A549 (cell line): ENCODE data around the gene ARHGEF6. TPM values are rescaled to one million over a fixed set of nuclear protein-coding genes. Genes with fewer than 3 reads are reported as not detected.

ENCODE experiments used
- ATAC-seq, 2 experiments: fragments of 200-7000 bp in 1 of 2; fragments of >200 bp in 1 of 2; cut with Nextera tagmentation in 1 of 2; cut with Tn5 transposase in 1 of 2; 3 replicates each; pipeline versions ENCODE4 v1.8.0 to v1.9.1; 2018 to 2020; ENCODE audit warnings: mild to moderate bottlenecking in 1 of 2, moderate library complexity in 1 of 2
- CTCF ChIA-PET: fragments of 300-600 bp; sonication (Branson Sonifier 250); formaldehyde crosslinking; extraction: SDS; loops from one replicate; lab custom pipeline; 2021; ENCODE audit warnings: antibody characterized with exemption, inconsistent platforms; lab: Yijun Ruan, JAX
- POLR2A ChIA-PET: fragments of 350-600 bp; formaldehyde crosslinking; extraction: SDS; loops from one replicate; lab custom pipeline; 2021; ENCODE audit warnings: antibody characterized with exemption, inconsistent platforms; lab: Yijun Ruan, JAX
- DNase-seq, 2 experiments: peaks; one replicate each; pipeline versions ENCODE4 v3.0.0 to v3.0.0-alpha.2; 2011 to 2016; ENCODE audit warnings: low read depth in 1 of 2, low spot score in 1 of 2
- FAIRE-seq: peaks from 2 replicates; lab custom pipeline; 2011; peaks lifted over from hg19 to GRCh38; lab: Jason Lieb, UNC
- H3K27ac ChIP-seq, 2 experiments: fragments of >200 bp; sonication (Bioruptor Twin); formaldehyde crosslinking; 3 replicates each; pipeline ENCODE4 v1.5.1; 2016 to 2017
- H3K4me1 ChIP-seq: fragments of >200 bp; sonication (Bioruptor Twin); formaldehyde crosslinking; 3 replicates; pipeline ENCODE4 v1.6.1; 2016
- H3K4me2 ChIP-seq: fragments of >200 bp; sonication (Bioruptor Twin); formaldehyde crosslinking; 3 replicates; pipeline ENCODE4 v1.6.1; 2016
- H3K4me3 ChIP-seq: fragments of >200 bp; sonication (Bioruptor Twin); formaldehyde crosslinking; 3 replicates; pipeline ENCODE4 v1.5.1; 2016
- H3K9me3 ChIP-seq: fragments of >200 bp; sonication (Bioruptor Twin); formaldehyde crosslinking; 3 replicates; pipeline ENCODE4 v1.6.1; 2016
- CBX8 ChIP-seq: fragments of 200-600 bp; sonication (generic); IDR thresholded peaks from 2 replicates; pipeline ENCODE4 v1.6.1; 2016
- CHD2 ChIP-seq: fragments of 150-350 bp; IDR thresholded peaks from 2 replicates; pipeline ENCODE4 v1.6.1; 2014; ENCODE audit warnings: low read length; ENCODE audit not compliant: partially characterized antibody
- CHD4 ChIP-seq: fragments of 200-600 bp; sonication (generic); IDR thresholded peaks from 2 replicates; pipeline ENCODE4 v1.6.1; 2016; ENCODE audit warnings: antibody characterized with exemption, mild to moderate bottlenecking, borderline replicate concordance
- E2F6 ChIP-seq: IDR thresholded peaks from 2 replicates; pipeline ENCODE4 v1.6.1; 2012; ENCODE audit warnings: low read depth, borderline replicate concordance
- EHMT2 ChIP-seq: fragments of 200-600 bp; sonication (generic); IDR thresholded peaks from 2 replicates; pipeline ENCODE4 v1.6.1; 2016; ENCODE audit warnings: antibody characterized with exemption, low read depth, mild to moderate bottlenecking, moderate library complexity
- FOSB ChIP-seq: fragments of 250-450 bp; sonication (Bioruptor Pico); IDR thresholded peaks from 2 replicates; pipeline ENCODE4 v1.5.0; 2020; ENCODE audit warnings: mild to moderate bottlenecking, moderate library complexity
- FOSL2 ChIP-seq, 2 experiments: fragments of 450-650 bp in 1 of 2; fragments of >200 bp in 1 of 2; sonication (Bioruptor Twin) in 1 of 2; formaldehyde crosslinking; IDR thresholded peaks; 2 replicates each; pipeline versions ENCODE4 v1.5.0 to v1.6.1; 2016 to 2020; ENCODE audit warnings: mild to moderate bottlenecking in 1 of 2, moderate library complexity in 1 of 2
- GATA3 ChIP-seq: IDR thresholded peaks from 2 replicates; pipeline ENCODE4 v1.6.1; 2012; ENCODE audit warnings: borderline replicate concordance
- HOXA7 ChIP-seq: fragments of 250-450 bp; sonication (Bioruptor Pico); IDR thresholded peaks from 2 replicates; pipeline ENCODE4 v1.5.0; 2020; ENCODE audit warnings: mild to moderate bottlenecking, moderate library complexity
- JUNB ChIP-seq: fragments of >200 bp; sonication (Bioruptor Twin); formaldehyde crosslinking; IDR thresholded peaks from 2 replicates; pipeline ENCODE4 v1.6.1; 2016
- MYC ChIP-seq: IDR thresholded peaks from 2 replicates; pipeline ENCODE4 v1.6.1; 2012; ENCODE audit warnings: mild to moderate bottlenecking, inconsistent platforms, low read length, improper control_type of control experiment, borderline replicate concordance
- NFE2L2 ChIP-seq: fragments of 150-350 bp; conservative IDR thresholded peaks from 2 replicates; pipeline ENCODE4 v1.6.1; 2014; ENCODE audit warnings: low read length
- POLR2A ChIP-seq: IDR thresholded peaks from 2 replicates; pipeline ENCODE4 v1.6.1; 2012; ENCODE audit warnings: mild to moderate bottlenecking, low read length
- RAD21 ChIP-seq, 2 experiments: fragments of >200 bp in 1 of 2; sonication (Bioruptor Twin) in 1 of 2; formaldehyde crosslinking in 1 of 2; IDR thresholded peaks in 1 of 2; conservative IDR thresholded peaks in 1 of 2; 2 replicates in 1 of 2; 3 replicates in 1 of 2; pipeline ENCODE4 v1.6.1; 2012 to 2018; ENCODE audit warnings: inconsistent platforms in 1 of 2
- RARB ChIP-seq: fragments of 250-450 bp; sonication (Bioruptor Pico); IDR thresholded peaks from 2 replicates; pipeline ENCODE4 v1.8.0; 2021; ENCODE audit warnings: mild to moderate bottlenecking, moderate library complexity
- RCOR1 ChIP-seq: fragments of 150-350 bp; IDR thresholded peaks from 2 replicates; pipeline ENCODE4 v1.6.1; 2014; ENCODE audit warnings: antibody characterized with exemption, low read length, low read depth
- RFX5 ChIP-seq: fragments of 450-650 bp; IDR thresholded peaks from 2 replicates; pipeline ENCODE4 v1.7.1; 2014; ENCODE audit warnings: antibody characterized with exemption, mild to moderate bottlenecking, moderate library complexity
- RNF2 ChIP-seq: fragments of 200-600 bp; sonication (generic); IDR thresholded peaks from 2 replicates; pipeline ENCODE4 v1.6.1; 2016; ENCODE audit warnings: low read depth, mild to moderate bottlenecking, antibody characterized with exemption, moderate library complexity, borderline replicate concordance
- SREBF2 ChIP-seq: fragments of 450-650 bp; IDR thresholded peaks from 2 replicates; pipeline ENCODE4 v1.6.1; 2014; ENCODE audit warnings: mild to moderate bottlenecking, moderate library complexity
- TP53 ChIP-seq: fragments of 250-450 bp; sonication (Bioruptor Pico); IDR thresholded peaks from 2 replicates; pipeline ENCODE4 v1.5.0; 2021; ENCODE audit warnings: mild to moderate bottlenecking, moderate library complexity
- ZFP36 ChIP-seq: fragments of 450-650 bp; IDR thresholded peaks from 2 replicates; pipeline ENCODE4 v1.6.1; 2014; ENCODE audit warnings: borderline replicate concordance; ENCODE audit not compliant: partially characterized antibody
- WGBS: methylation state at CpG from one replicate; pipeline ENCODE4 v1.1.6; 2017; ENCODE audit errors: missing lambda C conversion rate; 5-methylcytosine and 5-hydroxymethylcytosine counted together
- polyA plus RNA-seq, 4 experiments: library from polyadenylated mRNA; depleted of rRNA in 3 of 4; stranded (reverse); fragments of >200 nt; fragmentation: RNase III in 1 of 4; extraction: RNeasy Plus Mini Kit Qiagen cat#74134 plus additional on column Dnase treatment in 1 of 4; gene quantifications; 2 replicates in 3 of 4; 3 replicates in 1 of 4; pipeline ENCODE4 v1.2.3, GENCODE V29; 2011 to 2017
- TF ChIP-seq, protein P1 (sequence below): IDR thresholded peaks from 2 replicates; pipeline ENCODE4 v1.6.1; 2012
- TF ChIP-seq, protein P2 (sequence below): fragments of 250-450 bp; sonication (Bioruptor Pico); IDR thresholded peaks from 2 replicates; pipeline ENCODE4 v1.5.0; 2021; ENCODE audit warnings: mild to moderate bottlenecking, moderate library complexity, borderline replicate concordance

ARHGEF6 gene
- polyA plus RNA-seq, 2 of the 4 experiments (the other 2 are of a cell fraction): 0.10 to 0.30 TPM

- POLR2A ChIA-PET: no interaction called here
- no peak for DNase-seq
- FAIRE-seq: no peak
- Histone ChIP-seq H3K4me3 (no peak overlapping the region), H3K27ac (no peak overlapping the region), H3K9me3 (no peaks in the 10 kb centered on the region), H3K4me1 (no peaks in the 10 kb centered on the region), H3K4me2 (no peak overlapping the region)
- CTCF ChIA-PET: no interaction called here
- no peak for ATAC-seq
- TF ChIP-seq E2F6 (no peak), RCOR1 (no peak), JUNB (no peak), GATA3 (no peak), RAD21 (conservative IDR thresholded peaks at IDR 0.05 in 1 of 2, IDR thresholded peaks at IDR 0.05 in 1 of 2) (no peak), CBX8 (no peak), EHMT2 (no peak), RFX5 (no peak), RARB (CRISPR knock-in tag) (no peak), HOXA7 (no peak), POLR2A (no peak), FOSL2 (IDR thresholded peaks at IDR 0.05) (no peak), FOSL2 (CRISPR knock-in tag; IDR thresholded peaks at IDR 0.05) (no peak), SREBF2 (no peak), ZFP36 (no peak), RNF2 (no peak), CHD4 (no peak)
- TF ChIP-seq, protein P1, sequence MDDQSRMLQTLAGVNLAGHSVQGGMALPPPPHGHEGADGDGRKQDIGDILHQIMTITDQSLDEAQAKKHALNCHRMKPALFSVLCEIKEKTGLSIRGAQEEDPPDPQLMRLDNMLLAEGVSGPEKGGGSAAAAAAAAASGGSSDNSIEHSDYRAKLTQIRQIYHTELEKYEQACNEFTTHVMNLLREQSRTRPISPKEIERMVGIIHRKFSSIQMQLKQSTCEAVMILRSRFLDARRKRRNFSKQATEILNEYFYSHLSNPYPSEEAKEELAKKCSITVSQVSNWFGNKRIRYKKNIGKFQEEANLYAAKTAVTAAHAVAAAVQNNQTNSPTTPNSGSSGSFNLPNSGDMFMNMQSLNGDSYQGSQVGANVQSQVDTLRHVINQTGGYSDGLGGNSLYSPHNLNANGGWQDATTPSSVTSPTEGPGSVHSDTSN: no peak
- WGBS: 16% methylated on average over 6 of the region's 6 CpGs
These were observed 151.5 kb downstream of the ARHGEF6 start for GRCh38 chrX:136629084-136629750.

GRCh38 chrX:136627409-136627808 is 153.3 kb downstream of the ARHGEF6 start:
- no peak for TF ChIP-seq NFE2L2
- TF ChIP-seq HOXA7: no peak
- TF ChIP-seq TP53 (CRISPR knock-in tag): no peak
- TF ChIP-seq, protein P2, sequence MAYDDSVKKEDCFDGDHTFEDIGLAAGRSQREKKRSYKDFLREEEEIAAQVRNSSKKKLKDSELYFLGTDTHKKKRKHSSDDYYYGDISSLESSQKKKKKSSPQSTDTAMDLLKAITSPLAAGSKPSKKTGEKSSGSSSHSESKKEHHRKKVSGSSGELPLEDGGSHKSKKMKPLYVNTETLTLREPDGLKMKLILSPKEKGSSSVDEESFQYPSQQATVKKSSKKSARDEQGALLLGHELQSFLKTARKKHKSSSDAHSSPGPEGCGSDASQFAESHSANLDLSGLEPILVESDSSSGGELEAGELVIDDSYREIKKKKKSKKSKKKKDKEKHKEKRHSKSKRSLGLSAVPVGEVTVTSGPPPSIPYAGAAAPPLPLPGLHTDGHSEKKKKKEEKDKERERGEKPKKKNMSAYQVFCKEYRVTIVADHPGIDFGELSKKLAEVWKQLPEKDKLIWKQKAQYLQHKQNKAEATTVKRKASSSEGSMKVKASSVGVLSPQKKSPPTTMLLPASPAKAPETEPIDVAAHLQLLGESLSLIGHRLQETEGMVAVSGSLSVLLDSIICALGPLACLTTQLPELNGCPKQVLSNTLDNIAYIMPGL (CRISPR knock-in tag): no peak
- no peak for TF ChIP-seq ZFP36
- TF ChIP-seq CHD2: no peak
- no peak for TF ChIP-seq RFX5
- Histone ChIP-seq H3K4me2 (no peak overlapping the region), H3K4me3 (no peak overlapping the region), H3K27ac (no peak overlapping the region), H3K9me3 (no peaks in the 10 kb centered on the region), H3K4me1 (no peaks in the 10 kb centered on the region)
- WGBS: 6% methylated on average over 4 of the region's 4 CpGs
- no peak for FAIRE-seq
- ChIA-PET CTCF (no interaction called here), POLR2A (no interaction called here)
- no peak for ATAC-seq
- no peak for DNase-seq

DNA sequence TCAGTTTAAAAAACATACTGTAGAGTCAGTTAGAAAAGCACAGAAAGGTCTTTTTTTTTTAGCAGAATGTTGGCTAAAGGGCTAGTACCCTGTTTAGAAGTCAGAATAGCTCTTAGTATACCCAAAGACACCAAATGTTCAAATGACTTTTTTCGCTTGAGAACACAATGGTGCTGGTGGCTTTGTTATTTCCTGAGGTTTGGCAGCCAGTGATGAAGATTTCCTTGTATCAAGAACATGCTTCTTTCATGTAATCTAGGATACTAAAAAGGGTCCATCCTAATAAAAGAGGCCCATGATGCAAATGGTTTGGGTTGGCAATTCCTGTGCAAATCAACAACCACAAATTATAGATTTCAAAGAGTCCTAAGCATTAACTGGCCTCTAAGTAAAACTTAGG is 153.8 kb downstream of the ARHGEF6 start:
- no peak for FAIRE-seq
- Histone ChIP-seq H3K4me3 (no peak overlapping the region), H3K4me1 (no peaks in the 10 kb centered on the region), H3K9me3 (no peaks in the 10 kb centered on the region), H3K4me2 (no peak overlapping the region), H3K27ac (no peak overlapping the region)
- no peak for DNase-seq
- WGBS: 0% methylated on average over 1 of the region's 1 CpG
- POLR2A ChIA-PET: no interaction called here
- CTCF ChIA-PET: no interaction called here
- ATAC-seq: no peak
- TF ChIP-seq E2F6: no peak
- TF ChIP-seq CBX8: no peak
- TF ChIP-seq FOSB (CRISPR knock-in tag): no peak
- no peak for TF ChIP-seq MYC
